ENCODE results near the gene UBE2F. TPM values are rescaled to one million over a fixed set of nuclear protein-coding genes. Genes with fewer than 3 reads are reported as not detected.

UBE2F gene
- total and polyA plus RNA-seq, 2 of the 13 experiments (the other 11 are each of a cell fraction or from before 2014, with no cell fraction given): 35.4 to 73.1 TPM

DNA sequence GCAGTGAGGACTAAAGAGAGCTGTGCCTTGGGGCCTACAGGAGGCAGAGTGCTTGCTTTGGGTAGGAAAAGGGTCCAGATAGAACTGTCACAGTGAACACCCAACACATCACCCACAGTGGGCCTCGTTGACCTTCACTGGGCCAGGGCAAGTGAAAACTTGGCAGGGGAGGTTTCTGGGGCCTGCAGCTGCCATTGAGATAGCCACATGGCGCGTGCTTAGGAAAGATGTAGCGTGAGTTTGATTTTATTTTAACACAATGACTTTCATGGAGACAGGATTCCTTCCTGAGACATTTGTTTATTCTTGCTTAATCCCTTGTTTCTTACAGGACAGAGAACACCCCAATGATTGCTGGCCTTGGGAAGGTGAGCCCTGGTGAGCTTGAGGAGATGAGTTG, 124.1 kb downstream of the UBE2F start:
- TF ChIP-seq ZZZ3 (CRISPR knock-in tag; IDR thresholded peaks at IDR 0.05; ENCODE audit: borderline replicate concordance) (no peak), PITX1 (CRISPR knock-in tag; IDR thresholded peaks at IDR 0.05) (no peak), IRX3 (CRISPR knock-in tag; IDR thresholded peaks at IDR 0.05; ENCODE audit: borderline replicate concordance, low read depth) (no peak), ZBTB25 (CRISPR knock-in tag; IDR thresholded peaks at IDR 0.05) (no peak), FOXK1 (CRISPR knock-in tag; IDR thresholded peaks at IDR 0.05; ENCODE audit: borderline replicate concordance, low read depth) (no peak), ZNF562 (CRISPR knock-in tag; IDR thresholded peaks at IDR 0.05; ENCODE audit: borderline replicate concordance) (no peak), CC2D1A (CRISPR knock-in tag; IDR thresholded peaks at IDR 0.05) (no peak), RCOR2 (CRISPR knock-in tag; IDR thresholded peaks at IDR 0.05) (no peak), SP5 (CRISPR knock-in tag; IDR thresholded peaks at IDR 0.05; ENCODE audit: borderline replicate concordance, low read depth) (no peak), BRD4 (CRISPR knock-in tag; IDR thresholded peaks at IDR 0.05) (no peak)
- intact Hi-C loops (cut with micrococcal nuclease; ENCODE audit: unreplicated experiment): no loop called here
- Histone ChIP-seq H3K27ac (ENCODE audit: extremely low read length, insufficient read depth, low read length) (no peak overlapping the region), H3K9me3 (ENCODE audit: low read length) (no peaks in the 10 kb centered on the region), H3K36me3 (replicated peaks in 1 of 2; ENCODE audit: control insufficient read depth in 1 of 2, insufficient read depth in 2 of 2, low read length in 2 of 2) (peaks cover 6 to 7% of the 10 kb centered on the region in 2 experiments; a peak in 3 of 5 replicates), H3K4me2 (ENCODE audit: low read depth, low read length) (no peak overlapping the region), H3K79me2 (ENCODE audit: insufficient read depth, low read length) (no peaks in the 10 kb centered on the region), H2AFZ (ENCODE audit: low read length) (no peak overlapping the region), H3K27me3 (ENCODE audit: control insufficient read depth in 1 of 2, insufficient read depth in 2 of 2, low read length in 2 of 2) (no peaks in the 10 kb centered on the region), H3K4me1 (ENCODE audit: insufficient read depth, low read length) (no peaks in the 10 kb centered on the region), H3K4me3 (replicated peaks in 1 of 3; ENCODE audit: insufficient read depth in 1 of 3, low read depth in 2 of 3, low read length in 3 of 3) (no peak overlapping the region), H4K20me1 (ENCODE audit: insufficient read depth, low read length) (no peaks in the 10 kb centered on the region), H3K9ac (ENCODE audit: insufficient read depth, low read depth, low read length) (no peak overlapping the region)
- WGBS (ENCODE audit: low lambda C conversion rate): 97% methylated on average over 4 of the region's 4 CpGs
- in situ Hi-C loops (cut with HindIII; ENCODE audit: extremely low pct_ligation_motif_present, low pct_unique_long_range_greater_than_20kb): no loop called here
- CTCF ChIA-PET (ENCODE audit: low intra/inter-chr PET ratio, low total read pairs): no interaction called here
- BruUV-seq (replicated peaks): no TSS peak
- DNase-seq (ENCODE audit: low spot score) (no peak), ATAC-seq (no peak), FAIRE-seq (no peak)
- POLR2A ChIA-PET: interaction anchor here (2.2 kb wide), 1 partner anchor 30 kb away, joined by 7 read pairs; the partner anchor contains the start of gene SCLY
